HT-29 (cell line): ENCODE results near the gene TEKTIP1. TPM values are rescaled to one million over a fixed set of nuclear protein-coding genes. Genes with fewer than 3 reads are reported as not detected.

Experiments
- DNase-seq: peaks from one replicate; pipeline ENCODE4 v3.0.0-alpha.2; 2015; ENCODE audit warnings: low spot score
- total RNA-seq: library from RNA; depleted of rRNA; stranded (reverse); fragments of >200 nt; shearing (Covaris generic); gene quantifications from 2 replicates; pipeline ENCODE4 v1.2.3, GENCODE V29; 2014; rRNA removed

TEKTIP1 gene
- total RNA-seq: not detected in 2 replicates

- DNase-seq: no peak
Measured at GRCh38 chr19:3538965-3539755, at the start of gene TEKTIP1. TEKTIP1 (plus strand) TSS chr19:3539174; CDS start chr19:3539178, 4 bp downstream.

GRCh38 chr19:3491396-3492119 lies 47.4 kb upstream of the TEKTIP1 start:
- DNase-seq: no peak

- no peak for DNase-seq
Measured at GRCh38 chr19:3492131-3492839, 46.7 kb upstream of the TEKTIP1 start.

- no peak for DNase-seq
Measured at GRCh38 chr19:3492919-3493318, 46.1 kb upstream of the TEKTIP1 start.

DNA sequence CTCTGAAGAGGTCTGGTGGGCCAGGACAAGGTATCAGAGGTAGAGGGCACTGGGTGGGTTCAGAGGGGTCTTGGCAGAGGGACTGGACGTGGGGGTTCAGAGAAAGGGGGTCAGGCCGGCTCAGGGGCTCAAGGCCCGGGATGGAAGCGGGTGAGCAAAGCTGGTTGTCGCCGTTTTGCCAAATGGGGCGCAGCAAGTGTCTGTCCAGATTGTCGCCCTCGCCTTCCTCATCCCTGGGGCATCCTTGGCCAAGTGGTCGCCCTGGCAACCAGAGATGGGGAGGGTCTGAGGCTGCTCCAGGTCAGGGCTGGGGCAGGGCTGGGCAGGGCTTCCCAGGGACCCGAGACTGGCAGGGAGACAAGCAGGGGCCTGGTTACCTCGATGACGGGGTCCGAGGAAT lies 45.3 kb upstream of the TEKTIP1 start:
- DNase-seq: no peak

- DNase-seq: no peak
Measured at GRCh38 chr19:3494051-3494450, 44.9 kb upstream of the TEKTIP1 start.

GRCh38 chr19:3494559-3494958 lies 44.4 kb upstream of the TEKTIP1 start:
- DNase-seq: no peak

DNA sequence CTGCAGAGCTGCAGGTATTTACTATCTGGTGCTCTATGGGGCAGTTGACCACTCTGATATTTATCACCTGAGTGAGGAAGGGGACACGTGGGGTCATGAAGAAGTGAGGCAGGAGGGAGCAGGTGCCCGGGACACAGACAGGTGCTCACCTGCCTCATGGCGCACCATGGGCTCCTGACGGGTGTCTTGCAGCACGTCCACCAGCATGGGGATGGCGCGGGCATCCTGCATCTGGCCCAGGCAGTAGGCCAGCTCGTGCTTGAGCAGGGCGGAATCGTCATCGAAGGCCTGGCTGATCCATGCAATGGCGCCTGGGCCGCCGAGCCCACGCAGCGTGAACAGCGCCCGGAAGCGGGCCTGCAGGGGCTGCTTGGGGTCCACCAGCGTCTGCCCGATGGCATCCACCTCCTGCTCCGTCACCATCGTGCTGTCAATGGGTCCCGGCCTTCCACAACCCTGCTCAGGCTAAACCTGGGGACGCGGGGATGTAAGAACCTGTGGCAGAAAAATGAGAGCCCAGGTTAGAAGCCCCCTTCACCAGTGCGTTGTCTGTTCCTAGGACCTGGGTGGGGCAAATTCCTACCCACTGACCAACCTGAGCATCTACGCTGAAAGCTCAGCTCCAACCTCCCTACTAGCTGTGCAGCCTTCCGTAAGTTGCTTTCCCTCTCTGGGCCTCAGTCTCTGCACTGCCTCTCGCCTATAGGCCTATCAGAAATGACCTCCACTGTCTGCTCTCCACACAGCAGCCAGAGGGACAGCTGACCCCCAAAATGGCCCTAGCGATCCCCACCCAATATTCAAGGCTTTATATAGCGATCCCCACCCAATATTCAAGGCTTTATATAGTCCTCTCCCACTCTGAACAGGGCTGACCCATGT lies 42.3 kb upstream of the TEKTIP1 start:
- DNase-seq: no peak

DNA sequence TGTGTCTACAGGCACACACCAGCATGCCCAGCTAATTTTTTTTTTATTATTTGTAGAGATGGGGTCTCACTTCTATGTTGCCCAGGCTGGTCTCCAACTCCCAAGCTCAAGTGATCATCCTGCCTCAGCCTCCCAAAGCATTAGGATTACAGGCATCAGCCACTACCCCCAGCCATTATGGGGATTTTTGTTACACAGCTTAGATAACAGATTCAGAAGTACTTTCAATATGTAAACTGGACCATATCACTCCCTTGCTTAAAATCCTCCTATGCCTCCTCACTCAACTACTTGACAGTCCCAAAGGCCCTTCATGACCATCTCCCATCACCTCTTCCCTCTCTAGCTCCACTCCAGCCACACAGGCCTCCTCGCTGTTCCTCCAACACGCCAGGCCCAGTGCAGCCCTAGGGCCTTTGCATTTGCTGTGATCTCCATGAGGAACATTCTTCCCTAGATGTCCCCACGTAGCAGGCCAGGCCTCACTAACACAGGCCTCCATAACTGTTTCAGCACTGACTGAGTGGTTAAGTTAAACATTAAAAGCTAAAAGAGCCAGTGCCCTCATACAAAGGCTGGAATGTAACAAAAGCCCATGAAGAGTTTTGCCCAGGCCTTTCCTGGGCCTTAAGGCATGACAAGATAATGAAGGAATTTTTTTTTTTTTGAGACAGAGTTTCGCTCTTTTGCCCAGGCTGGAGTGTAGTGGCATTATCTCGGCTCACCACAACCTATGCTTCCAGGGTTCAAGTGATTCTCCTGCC lies 41.0 kb upstream of the TEKTIP1 start:
- DNase-seq: no peak

DNA sequence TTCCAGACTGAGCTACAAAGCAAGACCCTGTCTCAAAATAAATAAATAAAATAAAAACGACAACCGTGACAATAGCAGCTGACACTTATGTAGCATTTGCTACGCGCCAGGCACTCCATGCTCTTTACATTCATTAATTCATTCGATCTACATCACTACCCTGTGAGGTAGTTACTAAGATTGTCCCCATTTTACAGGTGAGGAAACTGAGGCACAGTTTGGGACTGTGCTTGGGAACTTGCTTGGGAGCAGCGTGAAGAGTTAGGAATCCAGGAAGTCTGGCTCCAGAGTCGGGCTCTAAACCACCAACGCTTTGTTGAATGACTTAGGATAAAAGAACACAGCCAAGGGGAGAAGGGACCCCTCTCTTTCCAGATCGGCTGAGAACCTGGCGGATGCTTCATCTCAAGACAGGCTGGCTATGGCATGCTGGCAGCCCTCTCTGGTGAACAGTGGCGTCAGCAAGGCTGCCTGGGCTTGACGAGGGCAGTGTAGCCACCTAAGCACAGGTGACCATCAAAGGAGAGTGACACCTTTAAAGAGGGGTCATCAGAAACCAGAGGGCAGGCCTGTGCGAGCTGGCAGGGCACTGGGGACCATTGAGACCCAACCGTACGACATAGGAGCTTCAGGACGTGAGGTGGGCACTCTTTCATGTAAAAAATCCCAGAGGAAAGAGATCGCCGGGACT lies 39.1 kb upstream of the TEKTIP1 start:
- peak; percentile 24 for DNase-seq

- peak; percentile 96 for DNase-seq
Measured at GRCh38 chr19:3500429-3501101, 38.4 kb upstream of the TEKTIP1 start, which contains the start of gene DOHH. DOHH (minus strand) TSS chr19:3500674; CDS start chr19:3496814, 3,860 bp downstream.

GRCh38 chr19:3501780-3502179 lies 37.2 kb upstream of the TEKTIP1 start:
- DNase-seq: no peak

- no peak for DNase-seq
Measured at GRCh38 chr19:3503036-3503572, 35.9 kb upstream of the TEKTIP1 start.

- DNase-seq: no peak
Measured at GRCh38 chr19:3504735-3505134, 34.2 kb upstream of the TEKTIP1 start.

DNA sequence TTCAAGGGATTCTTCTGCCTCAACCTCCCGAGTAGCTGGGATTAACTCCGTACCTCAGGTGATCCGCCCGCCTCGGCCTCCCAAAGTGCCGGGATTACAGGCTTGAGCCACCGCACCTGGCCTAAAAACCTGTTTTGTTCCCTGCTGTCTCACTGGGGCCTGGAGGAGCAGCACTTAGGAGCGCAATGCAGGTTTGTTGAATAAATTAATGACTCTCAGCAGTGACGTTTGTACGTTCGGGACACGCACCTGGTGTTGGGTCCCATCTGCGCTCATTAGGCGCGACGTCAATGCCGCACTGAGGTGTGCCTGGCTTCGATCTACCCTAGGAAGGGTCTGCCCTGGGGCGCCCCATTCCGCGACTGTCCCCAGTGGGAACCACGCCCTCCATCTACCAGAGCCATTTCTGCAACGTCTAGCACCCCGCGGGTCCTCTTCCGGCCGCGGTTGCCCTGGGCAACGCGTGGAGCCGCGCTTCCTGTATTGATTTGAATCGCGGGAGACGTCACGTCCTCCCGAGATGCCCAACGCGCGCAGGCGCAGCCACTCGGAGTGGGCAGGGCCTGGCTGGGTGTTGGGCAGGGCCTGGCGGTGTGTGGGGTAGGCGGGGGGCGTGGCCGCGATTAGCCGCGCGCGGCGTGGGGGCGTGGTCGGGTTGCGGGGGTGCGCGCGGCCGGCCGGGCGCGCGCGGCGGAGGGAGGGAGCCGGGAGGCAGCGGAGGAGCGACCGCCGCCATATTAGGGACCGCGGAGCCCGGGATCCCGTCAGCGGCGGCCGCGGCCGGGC lies 33.2 kb upstream of the TEKTIP1 start, which contains the start of gene FZR1:
Gene FZR1, plus strand, starts transcription at position 714 of the 786 bp plus-strand sequence. CDS start 16,679 bp downstream, outside the sequence.
- DNase-seq: peak; percentile 95

DNA sequence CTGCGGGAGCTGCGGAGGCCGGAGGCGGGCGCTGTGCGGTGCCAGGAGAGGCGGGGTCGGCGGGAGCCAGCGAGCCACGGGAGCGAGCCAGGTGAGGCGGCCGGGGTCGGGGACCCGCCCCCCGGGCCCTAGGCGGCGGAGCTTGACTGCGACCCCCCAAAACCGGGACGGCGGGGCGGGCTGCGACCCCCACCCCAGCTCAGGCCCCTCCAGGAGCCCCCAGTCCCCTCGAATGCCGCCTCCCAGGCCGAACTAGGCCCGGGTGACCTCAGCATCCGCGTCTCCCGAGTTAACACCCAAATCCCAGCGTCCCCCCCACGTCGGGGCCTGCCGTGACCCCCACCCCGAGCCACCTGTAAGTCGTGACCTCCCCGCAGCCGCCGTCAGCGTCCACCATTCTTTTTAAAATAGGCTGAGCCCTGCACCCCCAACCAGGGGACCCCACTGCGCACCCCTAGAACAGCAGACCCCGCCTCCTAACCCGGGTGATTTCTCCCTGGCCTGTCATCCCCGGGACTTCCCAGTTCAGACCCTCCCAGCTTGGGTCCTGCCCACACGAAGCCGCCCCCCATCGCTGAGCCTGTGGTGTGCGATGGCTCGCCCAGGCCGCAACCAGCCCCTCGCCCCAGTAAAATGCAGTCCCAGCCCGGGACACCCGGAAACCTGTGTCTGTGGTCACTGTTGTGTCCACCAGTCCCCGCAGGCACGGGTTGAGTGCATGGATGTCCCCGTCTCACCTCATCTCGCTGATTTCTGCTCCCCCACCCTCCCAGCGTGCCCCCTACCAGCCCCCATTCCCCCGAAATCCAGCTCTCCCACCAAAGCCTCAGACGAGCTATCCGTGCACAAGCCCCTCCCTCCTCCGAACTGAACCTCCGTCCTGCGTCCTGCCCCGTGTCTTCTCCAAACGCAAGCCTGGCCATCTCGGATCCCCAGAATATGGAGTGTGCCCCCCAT lies 32.3 kb upstream of the TEKTIP1 start:
- no peak for DNase-seq
